GM18511 (cell line): ENCODE data around the gene SGCB.
"Not testable (repeated sequence)": the region's sequence is repeated elsewhere in the genome, so short reads cannot be mapped to it uniquely, and the experiment has no call there.

Source experiments
- ATAC-seq: cut with Tn5 transposase; IDR thresholded peaks from one replicate; pipeline ENCODE4 v1.9.1; 2021; ENCODE audit warnings: mild to moderate bottlenecking, moderate library complexity; ENCODE audit not compliant: unreplicated experiment

Gene SGCB

GRCh38 chr4:52038103-52038912, at the start of gene SGCB:
Gene SGCB, minus strand, starts transcription at chr4:52038299. Its CDS starts 40 bp downstream, at chr4:52038259.
- peak; percentile 95 for ATAC-seq

- ATAC-seq: not testable (repeated sequence)
These were observed 48.3 kb upstream of the SGCB start for GRCh38 chr4:52086425-52086824.

GRCh38 chr4:52081216-52081615, 43.1 kb upstream of the SGCB start:
- ATAC-seq: no peak

- no peak for ATAC-seq
These were observed 41.6 kb upstream of the SGCB start for GRCh38 chr4:52079659-52080058.

GRCh38 chr4:52076731-52077130, 38.6 kb upstream of the SGCB start:
- no peak for ATAC-seq

- no peak for ATAC-seq
These were observed 33.9 kb upstream of the SGCB start for GRCh38 chr4:52071791-52072546.

GRCh38 chr4:52069571-52069970, 31.5 kb upstream of the SGCB start:
- no peak for ATAC-seq

GRCh38 chr4:52059372-52059771, 21.3 kb upstream of the SGCB start:
- no peak for ATAC-seq

GRCh38 chr4:52058275-52058674, 20.2 kb upstream of the SGCB start:
- no peak for ATAC-seq

- ATAC-seq: no peak
These were observed 19.1 kb upstream of the SGCB start for GRCh38 chr4:52057196-52057595.

- no peak for ATAC-seq
These were observed 16.2 kb upstream of the SGCB start for GRCh38 chr4:52054254-52054653.

- ATAC-seq: peak; percentile 66
These were observed 14.3 kb upstream of the SGCB start for GRCh38 chr4:52052475-52052780.

GRCh38 chr4:52051615-52052474, 13.7 kb upstream of the SGCB start:
- ATAC-seq: peak; percentile 69

- ATAC-seq: peak; percentile 54
These were observed 13.1 kb upstream of the SGCB start, which contains the start of gene SPATA18 for GRCh38 chr4:52051213-52051614. Gene SPATA18, plus strand, starts transcription at chr4:52051304. Its CDS starts 401 bp downstream, at chr4:52051705.

- ATAC-seq: no peak
These were observed 11.2 kb upstream of the SGCB start for GRCh38 chr4:52049266-52049665.

- no peak for ATAC-seq
These were observed 6.9 kb upstream of the SGCB start for GRCh38 chr4:52045028-52045427.

- peak; percentile 67 for ATAC-seq
These were observed 403 bp downstream of the SGCB start for GRCh38 chr4:52037689-52038102.

GRCh38 chr4:52036886-52037530, 1.1 kb downstream of the SGCB start:
- no peak for ATAC-seq

GRCh38 chr4:52035190-52035589, 2.9 kb downstream of the SGCB start:
- no peak for ATAC-seq

GRCh38 chr4:52032005-52032404, 6.1 kb downstream of the SGCB start:
- ATAC-seq: no peak

- ATAC-seq: no peak
These were observed 9.1 kb downstream of the SGCB start for GRCh38 chr4:52028970-52029369.
